Astrocyte (in vitro differentiated cells and primary cell): ENCODE measurements around the gene IFNA6. TPM values are rescaled to one million over a fixed set of nuclear protein-coding genes. Genes with fewer than 3 reads are reported as not detected.

ENCODE experiments used
- DNase-seq: peaks from one replicate; pipeline ENCODE4 v3.0.0-alpha.2; 2010; ENCODE audit warnings: low read depth
- FAIRE-seq: peaks from 2 replicates; lab custom pipeline; 2011; peaks lifted over from hg19 to GRCh38; lab: Jason Lieb, UNC
- H2AFZ ChIP-seq: 2 replicates; pipeline ENCODE4 v1.6.0; 2012; ENCODE audit warnings: low read depth, low read length, inconsistent platforms
- H3K27ac ChIP-seq: 2 replicates; pipeline ENCODE4 v1.5.1; 2011; ENCODE audit warnings: low read depth, low read length, inconsistent platforms
- H3K27me3 ChIP-seq: 2 replicates; pipeline ENCODE4 v1.6.0; 2011; ENCODE audit warnings: low read length, inconsistent platforms; ENCODE audit not compliant: insufficient read depth
- H3K36me3 ChIP-seq: 2 replicates; pipeline ENCODE4 v1.5.1; 2011; ENCODE audit warnings: low read length, inconsistent platforms; ENCODE audit not compliant: insufficient read depth
- H3K4me1 ChIP-seq: 2 replicates; pipeline ENCODE4 v1.5.1; 2011; ENCODE audit warnings: low read length, inconsistent platforms; ENCODE audit not compliant: insufficient read depth
- H3K4me2 ChIP-seq: 2 replicates; pipeline ENCODE4 v1.6.0; 2012; ENCODE audit warnings: low read length, inconsistent platforms
- H3K4me3 ChIP-seq: 2 replicates; pipeline ENCODE4 v1.5.1; 2011; ENCODE audit warnings: low read depth, mild to moderate bottlenecking, low read length, inconsistent platforms; ENCODE audit not compliant: insufficient read depth
- H3K79me2 ChIP-seq: 2 replicates; pipeline ENCODE4 v1.6.0; 2012; ENCODE audit warnings: mild to moderate bottlenecking, low read length, inconsistent platforms; ENCODE audit not compliant: insufficient read depth
- H3K9ac ChIP-seq: 2 replicates; pipeline ENCODE4 v1.6.0; 2012; ENCODE audit warnings: mild to moderate bottlenecking, low read length, inconsistent platforms
- H3K9me3 ChIP-seq: 2 replicates; pipeline ENCODE4 v1.5.1; 2012; ENCODE audit warnings: low read depth, mild to moderate bottlenecking, low read length, inconsistent platforms; ENCODE audit not compliant: insufficient read depth
- H4K20me1 ChIP-seq: 2 replicates; pipeline ENCODE4 v1.6.0; 2012; ENCODE audit warnings: low read length, inconsistent platforms; ENCODE audit not compliant: insufficient read depth
- H3K27ac Mint-ChIP-seq: one replicate; pipeline ENCODE4 v1.8.0; 2021; ENCODE audit warnings: mild to moderate bottlenecking, mixed read lengths; ENCODE audit not compliant: unreplicated experiment
- H3K27me3 Mint-ChIP-seq: one replicate; pipeline ENCODE4 v1.8.0; 2021; ENCODE audit warnings: low read depth, mixed read lengths; ENCODE audit not compliant: unreplicated experiment
- H3K36me3 Mint-ChIP-seq: one replicate; pipeline ENCODE4 v1.8.0; 2021; ENCODE audit warnings: low read depth, mixed read lengths; ENCODE audit not compliant: unreplicated experiment
- H3K4me1 Mint-ChIP-seq: one replicate; pipeline ENCODE4 v1.8.0; 2021; ENCODE audit warnings: low read depth, mixed read lengths; ENCODE audit not compliant: unreplicated experiment
- H3K4me3 Mint-ChIP-seq: one replicate; pipeline ENCODE4 v1.8.0; 2021; ENCODE audit warnings: mild to moderate bottlenecking, moderate library complexity, mixed read lengths; ENCODE audit not compliant: unreplicated experiment
- H3K9me3 Mint-ChIP-seq: one replicate; pipeline ENCODE4 v1.8.0; 2021; ENCODE audit warnings: mild to moderate bottlenecking, mixed read lengths; ENCODE audit not compliant: unreplicated experiment
- EZH2 ChIP-seq: IDR thresholded peaks from 2 replicates; pipeline ENCODE4 v1.6.1; 2012; ENCODE audit warnings: mild to moderate bottlenecking, low read length, inconsistent platforms; ENCODE audit not compliant: insufficient read depth
- total RNA-seq: library from RNA; stranded (reverse); gene quantifications from 2 replicates; pipeline ENCODE4 v1.2.1, GENCODE V29; 2021
- TF ChIP-seq, protein P1 (sequence below): IDR thresholded peaks from 2 replicates; pipeline ENCODE4 v1.5.1; 2011; ENCODE audit warnings: low read depth, mild to moderate bottlenecking, inconsistent platforms, low read length, moderate library complexity; ENCODE audit not compliant: insufficient read depth

The IFNA6 gene
- total RNA-seq, 1 donor from 2014 or later, result not detected

DNA sequence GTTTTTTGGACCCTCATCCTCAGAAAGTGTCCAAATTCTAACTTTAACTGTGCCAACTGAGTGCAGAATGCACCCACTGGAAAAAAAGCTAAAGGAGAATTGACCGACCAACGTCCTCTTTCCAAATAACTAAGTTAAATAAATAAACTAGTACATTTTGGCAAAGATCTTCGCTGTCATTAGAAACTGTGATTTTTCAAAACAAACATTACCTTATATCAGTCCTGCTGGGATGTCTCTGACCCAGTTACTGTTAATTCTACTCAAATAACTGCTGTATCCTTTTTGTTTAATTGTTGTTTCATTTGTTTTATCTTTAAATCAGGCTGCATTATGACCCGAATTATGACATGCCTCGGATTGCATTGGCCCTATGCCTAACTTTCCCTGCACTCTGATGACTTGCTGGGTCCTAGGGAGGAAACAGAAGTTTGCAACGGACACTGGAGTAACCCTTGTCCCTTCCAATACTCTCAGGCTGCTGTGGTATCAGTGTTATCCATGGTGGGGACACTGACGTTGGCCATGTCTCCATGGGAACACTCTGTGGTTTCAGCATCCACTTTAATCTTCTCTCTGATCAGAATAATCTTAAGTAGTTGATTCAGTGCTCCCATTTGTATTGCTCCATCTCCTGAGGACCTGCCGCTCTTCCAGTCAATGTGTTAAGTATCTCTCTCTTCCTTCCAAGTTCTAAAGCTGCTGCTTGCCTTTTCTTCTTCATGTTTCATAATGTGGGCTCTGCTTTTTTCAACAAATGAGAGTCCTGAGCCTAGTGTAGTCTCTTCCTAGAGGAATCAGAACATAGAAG is 34.5 kb downstream of the IFNA6 start:
- H3K27me3 ChIP-seq, result no peaks in the 10 kb centered on the region
- no peak overlapping the region for H2AFZ ChIP-seq
- Mint-ChIP-seq H3K27ac (no peak overlapping the region), H3K4me3 (no peak overlapping the region), H3K27me3 (peaks cover 6% of the 10 kb centered on the region), H3K36me3 (no peaks in the 10 kb centered on the region), H3K9me3 (no peaks in the 10 kb centered on the region), H3K4me1 (peaks cover 3% of the 10 kb centered on the region)
- no peak overlapping the region for H3K4me2 ChIP-seq
- H3K79me2 ChIP-seq, result no peaks in the 10 kb centered on the region
- no peaks in the 10 kb centered on the region for H3K4me1 ChIP-seq
- H3K27ac ChIP-seq, result no peak overlapping the region
- TF ChIP-seq EZH2, result no peak
- TF ChIP-seq, protein P1, sequence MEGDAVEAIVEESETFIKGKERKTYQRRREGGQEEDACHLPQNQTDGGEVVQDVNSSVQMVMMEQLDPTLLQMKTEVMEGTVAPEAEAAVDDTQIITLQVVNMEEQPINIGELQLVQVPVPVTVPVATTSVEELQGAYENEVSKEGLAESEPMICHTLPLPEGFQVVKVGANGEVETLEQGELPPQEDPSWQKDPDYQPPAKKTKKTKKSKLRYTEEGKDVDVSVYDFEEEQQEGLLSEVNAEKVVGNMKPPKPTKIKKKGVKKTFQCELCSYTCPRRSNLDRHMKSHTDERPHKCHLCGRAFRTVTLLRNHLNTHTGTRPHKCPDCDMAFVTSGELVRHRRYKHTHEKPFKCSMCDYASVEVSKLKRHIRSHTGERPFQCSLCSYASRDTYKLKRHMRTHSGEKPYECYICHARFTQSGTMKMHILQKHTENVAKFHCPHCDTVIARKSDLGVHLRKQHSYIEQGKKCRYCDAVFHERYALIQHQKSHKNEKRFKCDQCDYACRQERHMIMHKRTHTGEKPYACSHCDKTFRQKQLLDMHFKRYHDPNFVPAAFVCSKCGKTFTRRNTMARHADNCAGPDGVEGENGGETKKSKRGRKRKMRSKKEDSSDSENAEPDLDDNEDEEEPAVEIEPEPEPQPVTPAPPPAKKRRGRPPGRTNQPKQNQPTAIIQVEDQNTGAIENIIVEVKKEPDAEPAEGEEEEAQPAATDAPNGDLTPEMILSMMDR, result no peak
- DNase-seq (no peak), FAIRE-seq (no peak)
- no peak overlapping the region for H3K9ac ChIP-seq
- H3K36me3 ChIP-seq, result no peaks in the 10 kb centered on the region
- H4K20me1 ChIP-seq, result no peaks in the 10 kb centered on the region
- no peak overlapping the region for H3K4me3 ChIP-seq
- no peaks in the 10 kb centered on the region for H3K9me3 ChIP-seq

DNA sequence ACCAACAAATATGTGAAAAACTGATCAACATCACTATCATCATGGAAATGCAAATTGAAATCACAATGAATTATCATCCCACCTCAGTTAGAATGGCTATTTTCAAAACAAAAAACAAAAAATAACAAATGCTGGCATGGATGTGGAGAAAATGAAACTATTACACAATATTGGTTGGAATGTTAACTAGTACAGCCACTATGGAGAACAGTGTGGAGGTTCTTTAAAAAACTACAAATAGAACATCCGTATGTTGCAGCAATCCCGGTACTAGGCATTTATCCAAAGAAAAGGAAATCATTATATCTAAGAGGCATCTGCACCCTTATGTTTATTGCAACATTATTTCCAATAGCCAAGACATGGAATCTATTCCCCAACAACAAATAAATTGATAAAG is 36.5 kb downstream of the IFNA6 start:
- Histone ChIP-seq H2AFZ (no peak overlapping the region), H3K4me3 (no peak overlapping the region)
- H3K4me3 Mint-ChIP-seq, result no peak overlapping the region

More for the DNA sequence above, 36.5 kb downstream of the IFNA6 start:
- Histone ChIP-seq H3K9ac (no peak overlapping the region), H4K20me1 (no peaks in the 10 kb centered on the region), H3K4me2 (no peak overlapping the region), H3K9me3 (no peaks in the 10 kb centered on the region), H3K79me2 (no peaks in the 10 kb centered on the region), H3K4me1 (no peaks in the 10 kb centered on the region), H3K36me3 (no peaks in the 10 kb centered on the region), H3K27me3 (no peaks in the 10 kb centered on the region), H3K27ac (no peak overlapping the region)
- H3K9me3 Mint-ChIP-seq, result peaks cover 5% of the 10 kb centered on the region
- H3K36me3 Mint-ChIP-seq, result no peaks in the 10 kb centered on the region
- no peak for DNase-seq
- peaks cover 3% of the 10 kb centered on the region for H3K4me1 Mint-ChIP-seq
- no peak overlapping the region for H3K27ac Mint-ChIP-seq
- peaks cover 11% of the 10 kb centered on the region for H3K27me3 Mint-ChIP-seq
- TF ChIP-seq, protein P1, result no peak
- no peak for TF ChIP-seq EZH2
- no peak for FAIRE-seq
